HG02938 (cell line): ENCODE measurements around the gene KLHL3.

Experiments
- ATAC-seq: cut with Tn5 transposase; IDR thresholded peaks from one replicate; pipeline ENCODE4 v1.9.1; 2021; ENCODE audit warnings: mild to moderate bottlenecking, moderate library complexity; ENCODE audit not compliant: unreplicated experiment

Gene KLHL3

GRCh38 chr5:137615171-137615775 is 120.6 kb downstream of the KLHL3 start:
- no peak for ATAC-seq

- ATAC-seq = no peak
These were observed 122.2 kb downstream of the KLHL3 start for GRCh38 chr5:137613554-137614265.

GRCh38 chr5:137612576-137612975 is 123.3 kb downstream of the KLHL3 start:
- no peak for ATAC-seq

GRCh38 chr5:137611794-137612435 is 124.0 kb downstream of the KLHL3 start:
- ATAC-seq = no peak

- ATAC-seq = no peak
These were observed 124.8 kb downstream of the KLHL3 start for GRCh38 chr5:137611011-137611580.

- ATAC-seq = no peak
These were observed 125.3 kb downstream of the KLHL3 start for GRCh38 chr5:137610598-137610997.

GRCh38 chr5:137609127-137609526 is 126.8 kb downstream of the KLHL3 start:
- no peak for ATAC-seq

- no peak for ATAC-seq
These were observed 128.1 kb downstream of the KLHL3 start for GRCh38 chr5:137607771-137608170.

GRCh38 chr5:137606401-137606800 is 129.5 kb downstream of the KLHL3 start:
- no peak for ATAC-seq

- ATAC-seq = no peak
These were observed 130.5 kb downstream of the KLHL3 start for GRCh38 chr5:137605411-137605810.

GRCh38 chr5:137604348-137605095 is 131.4 kb downstream of the KLHL3 start:
- ATAC-seq = no peak

- ATAC-seq = no peak
These were observed 132.0 kb downstream of the KLHL3 start for GRCh38 chr5:137603891-137604290.

- ATAC-seq = no peak
These were observed 132.5 kb downstream of the KLHL3 start for GRCh38 chr5:137603356-137603755.

GRCh38 chr5:137602721-137603273 is 133.1 kb downstream of the KLHL3 start:
- no peak for ATAC-seq

- ATAC-seq = no peak
These were observed 135.0 kb downstream of the KLHL3 start for GRCh38 chr5:137600721-137601360.

GRCh38 chr5:137599457-137599856 is 136.4 kb downstream of the KLHL3 start:
- ATAC-seq = no peak

GRCh38 chr5:137598399-137598798 is 137.5 kb downstream of the KLHL3 start:
- no peak for ATAC-seq

- ATAC-seq = no peak
These were observed 138.9 kb downstream of the KLHL3 start for GRCh38 chr5:137596941-137597340.

- ATAC-seq = no peak
These were observed 140.4 kb downstream of the KLHL3 start for GRCh38 chr5:137595396-137596079.

GRCh38 chr5:137594717-137595116 is 141.2 kb downstream of the KLHL3 start:
- no peak for ATAC-seq
